HG03469 (cell line): ENCODE results near the gene PGAP1.
A peak's percentile ranks its signal among the peaks of the same experiment; 100 is the strongest.

Experiments used
- ATAC-seq: cut with Tn5 transposase; IDR thresholded peaks from one replicate; pipeline ENCODE4 v1.9.1; 2021; ENCODE audit warnings: mild to moderate bottlenecking, moderate library complexity, moderate number of reproducible peaks; ENCODE audit not compliant: unreplicated experiment

The PGAP1 gene, protein sequence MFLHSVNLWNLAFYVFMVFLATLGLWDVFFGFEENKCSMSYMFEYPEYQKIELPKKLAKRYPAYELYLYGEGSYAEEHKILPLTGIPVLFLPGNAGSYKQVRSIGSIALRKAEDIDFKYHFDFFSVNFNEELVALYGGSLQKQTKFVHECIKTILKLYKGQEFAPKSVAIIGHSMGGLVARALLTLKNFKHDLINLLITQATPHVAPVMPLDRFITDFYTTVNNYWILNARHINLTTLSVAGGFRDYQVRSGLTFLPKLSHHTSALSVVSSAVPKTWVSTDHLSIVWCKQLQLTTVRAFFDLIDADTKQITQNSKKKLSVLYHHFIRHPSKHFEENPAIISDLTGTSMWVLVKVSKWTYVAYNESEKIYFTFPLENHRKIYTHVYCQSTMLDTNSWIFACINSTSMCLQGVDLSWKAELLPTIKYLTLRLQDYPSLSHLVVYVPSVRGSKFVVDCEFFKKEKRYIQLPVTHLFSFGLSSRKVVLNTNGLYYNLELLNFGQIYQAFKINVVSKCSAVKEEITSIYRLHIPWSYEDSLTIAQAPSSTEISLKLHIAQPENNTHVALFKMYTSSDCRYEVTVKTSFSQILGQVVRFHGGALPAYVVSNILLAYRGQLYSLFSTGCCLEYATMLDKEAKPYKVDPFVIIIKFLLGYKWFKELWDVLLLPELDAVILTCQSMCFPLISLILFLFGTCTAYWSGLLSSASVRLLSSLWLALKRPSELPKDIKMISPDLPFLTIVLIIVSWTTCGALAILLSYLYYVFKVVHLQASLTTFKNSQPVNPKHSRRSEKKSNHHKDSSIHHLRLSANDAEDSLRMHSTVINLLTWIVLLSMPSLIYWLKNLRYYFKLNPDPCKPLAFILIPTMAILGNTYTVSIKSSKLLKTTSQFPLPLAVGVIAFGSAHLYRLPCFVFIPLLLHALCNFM

GRCh38 chr2:196926562-196927375, at the start of gene PGAP1:
Gene PGAP1, minus strand, starts transcription at chr2:196926707. Its CDS starts 91 bp downstream, at chr2:196926616.
- ATAC-seq = peak; percentile 84

- ATAC-seq = no peak
Observed at GRCh38 chr2:196974970-196975369, 48.5 kb upstream of the PGAP1 start.

GRCh38 chr2:196971574-196972279, 45.2 kb upstream of the PGAP1 start:
- ATAC-seq = no peak

DNA sequence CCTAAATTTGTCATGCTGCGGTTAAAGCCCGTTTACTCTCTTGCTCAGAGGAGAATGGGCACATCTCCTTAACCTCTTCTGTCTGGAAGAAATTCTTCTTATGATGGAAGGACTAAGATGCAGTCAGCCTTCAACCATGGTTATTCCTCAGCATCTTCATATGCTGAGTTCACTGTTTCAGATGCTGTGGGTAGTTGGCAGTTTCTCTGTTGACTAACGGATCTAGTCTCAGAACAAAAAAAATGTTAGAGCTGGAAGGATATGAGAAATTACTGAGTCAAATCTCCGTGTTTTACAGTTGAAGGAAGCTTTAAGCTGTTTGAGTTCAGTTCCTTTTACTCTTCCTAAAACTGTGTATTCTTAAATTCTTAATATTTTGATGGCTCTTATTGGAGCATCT, 43.6 kb upstream of the PGAP1 start:
- ATAC-seq = no peak

GRCh38 chr2:196968516-196968915, 42.0 kb upstream of the PGAP1 start:
- no peak for ATAC-seq

GRCh38 chr2:196967775-196968174, 41.3 kb upstream of the PGAP1 start:
- ATAC-seq = no peak

GRCh38 chr2:196967116-196967515, 40.6 kb upstream of the PGAP1 start:
- no peak for ATAC-seq

DNA sequence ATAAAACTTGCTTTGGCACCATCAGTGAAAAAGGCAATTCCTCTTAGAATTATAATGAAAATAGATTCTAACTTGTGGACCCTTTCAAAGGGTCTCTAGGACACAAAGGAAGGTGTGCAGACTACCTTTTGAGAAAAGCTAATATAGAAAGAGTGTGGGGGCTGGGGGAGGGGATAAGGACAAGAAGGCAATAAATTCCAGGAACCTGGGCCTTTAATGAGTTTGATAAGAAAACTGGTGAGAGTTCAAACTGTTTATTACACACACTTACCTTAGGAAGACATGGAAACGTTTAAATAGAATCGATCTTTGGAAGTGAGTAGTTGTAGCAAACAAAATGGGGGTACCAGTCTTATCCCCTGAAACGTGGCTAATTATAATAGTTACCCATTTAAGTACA, 39.6 kb upstream of the PGAP1 start:
- no peak for ATAC-seq

- no peak for ATAC-seq
Observed at GRCh38 chr2:196965651-196966050, 39.1 kb upstream of the PGAP1 start.

DNA sequence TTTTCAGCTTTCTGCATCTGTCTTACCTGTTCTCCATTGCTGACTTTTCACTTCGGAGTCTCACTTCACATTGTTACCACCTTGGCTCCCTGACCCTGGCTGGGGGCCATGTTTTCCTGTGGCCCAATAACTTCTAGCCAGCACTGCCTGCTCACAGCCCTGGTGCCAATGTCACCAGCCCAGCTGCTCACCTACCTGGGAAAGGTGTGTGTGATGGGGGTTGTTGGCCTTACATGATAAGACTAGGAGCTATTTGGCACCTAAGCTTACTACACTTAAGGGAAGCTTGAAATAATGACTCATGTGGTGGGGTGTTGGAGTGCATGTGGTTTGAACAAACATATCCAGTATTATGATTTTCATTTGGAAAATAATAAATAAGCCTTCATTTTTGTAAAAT, 37.5 kb upstream of the PGAP1 start:
- no peak for ATAC-seq

DNA sequence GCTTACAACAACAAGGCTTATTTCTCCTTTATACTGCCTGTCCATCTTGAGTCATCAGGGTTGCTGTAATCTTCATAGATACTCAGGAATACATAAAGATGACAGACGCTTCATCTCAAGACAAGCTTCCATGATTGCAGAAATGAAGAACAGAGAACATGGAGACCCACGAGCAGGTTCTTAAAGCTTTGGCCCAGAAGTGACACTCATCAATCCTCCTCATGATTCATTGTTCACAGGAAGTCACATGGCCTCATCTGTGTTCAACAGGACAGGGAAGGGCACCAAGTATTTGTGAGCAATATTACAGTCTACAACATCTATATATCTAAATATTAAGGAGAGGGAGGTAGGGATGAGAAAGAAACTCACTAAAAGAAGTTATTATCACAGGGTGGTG, 36.5 kb upstream of the PGAP1 start:
- no peak for ATAC-seq

- ATAC-seq = no peak
Observed at GRCh38 chr2:196962325-196962724, 35.8 kb upstream of the PGAP1 start.

GRCh38 chr2:196961889-196962288, 35.4 kb upstream of the PGAP1 start:
- ATAC-seq = peak; percentile 94

- ATAC-seq = no peak
Observed at GRCh38 chr2:196959734-196960338, 33.3 kb upstream of the PGAP1 start.

- no peak for ATAC-seq
Observed at GRCh38 chr2:196959281-196959680, 32.8 kb upstream of the PGAP1 start.

GRCh38 chr2:196957881-196958525, 31.5 kb upstream of the PGAP1 start:
- no peak for ATAC-seq

- no peak for ATAC-seq
Observed at GRCh38 chr2:196957442-196957841, 30.9 kb upstream of the PGAP1 start.

GRCh38 chr2:196956069-196956468, 29.6 kb upstream of the PGAP1 start:
- no peak for ATAC-seq

DNA sequence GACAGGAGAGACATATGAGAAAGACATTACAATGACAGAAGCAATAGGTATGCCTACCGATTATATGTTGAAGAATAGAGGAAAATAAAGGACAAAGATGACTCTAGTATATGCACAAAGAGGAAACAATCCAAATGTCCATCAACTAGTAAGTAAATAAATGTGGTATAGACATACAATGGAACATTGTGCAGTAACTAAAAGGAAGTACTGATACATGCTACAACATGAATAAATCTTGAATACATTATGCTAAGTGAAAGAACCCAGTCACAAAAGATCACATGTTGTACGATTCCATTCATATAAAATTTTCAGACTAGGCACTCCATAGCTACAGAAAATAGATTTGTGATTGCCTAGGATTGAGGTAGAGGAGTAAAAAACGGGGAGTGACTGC, 28.5 kb upstream of the PGAP1 start:
- ATAC-seq = no peak
